GOT3 (cell line): ENCODE data around the gene PTGR1.
"Not testable (repeated sequence)": the region's sequence is repeated elsewhere in the genome, so short reads cannot be mapped to it uniquely, and the experiment has no call there.

Experiments used
- DNase-seq: peaks from one replicate; lab custom pipeline; 2025; ENCODE audit warnings: mixed read lengths; lab: John Stamatoyannopoulos, UW

PTGR1 gene

GRCh38 chr9:111599092-111599954, at the start of gene PTGR1:
Gene PTGR1 (minus strand): TSS chr9:111599647. CDS start chr9:111597422, 2,225 bp downstream.
- DNase-seq, result no peak

- no peak for DNase-seq
Measured at GRCh38 chr9:111649016-111649415, 49.6 kb upstream of the PTGR1 start.

GRCh38 chr9:111648066-111648465, 48.6 kb upstream of the PTGR1 start:
- DNase-seq, result no peak

DNA sequence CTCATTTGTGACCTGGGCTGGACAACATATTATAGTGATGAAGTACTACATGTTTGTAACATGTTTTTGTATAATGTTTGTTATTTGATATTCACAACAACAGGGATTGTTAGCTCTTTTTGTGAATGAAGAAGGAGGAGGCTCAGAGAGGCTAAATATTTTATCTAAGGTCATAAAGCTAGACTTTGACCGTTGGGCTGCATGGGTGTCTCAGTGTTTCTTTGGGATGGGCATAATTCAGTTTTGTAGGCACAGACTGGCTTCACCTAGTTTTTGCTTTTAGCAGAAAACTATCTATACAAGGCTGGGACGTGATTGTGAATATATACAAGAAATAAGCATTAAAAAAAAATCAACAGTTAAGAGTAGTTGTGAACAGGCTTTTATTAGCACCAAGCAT, 47.0 kb upstream of the PTGR1 start:
- DNase-seq, result no peak

DNA sequence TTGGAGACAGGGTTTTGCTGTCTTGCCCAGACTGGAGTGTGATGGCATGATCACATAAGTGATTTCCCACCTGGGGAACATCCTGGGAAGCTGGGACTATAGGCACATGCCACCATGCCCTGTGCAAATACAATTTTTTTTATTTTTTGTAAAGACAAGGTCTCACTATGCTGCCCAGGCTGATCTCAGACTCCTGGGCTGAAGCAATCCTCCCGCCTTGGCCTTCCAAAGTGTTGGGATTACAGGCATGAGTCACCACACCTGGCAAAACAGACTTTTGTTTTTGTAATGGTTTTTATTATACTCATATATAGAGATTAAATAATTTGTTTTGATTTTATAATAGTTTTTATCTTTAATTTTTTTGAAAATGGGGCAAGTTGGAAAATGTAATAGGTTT, 46.4 kb upstream of the PTGR1 start:
- DNase-seq, result no peak

DNA sequence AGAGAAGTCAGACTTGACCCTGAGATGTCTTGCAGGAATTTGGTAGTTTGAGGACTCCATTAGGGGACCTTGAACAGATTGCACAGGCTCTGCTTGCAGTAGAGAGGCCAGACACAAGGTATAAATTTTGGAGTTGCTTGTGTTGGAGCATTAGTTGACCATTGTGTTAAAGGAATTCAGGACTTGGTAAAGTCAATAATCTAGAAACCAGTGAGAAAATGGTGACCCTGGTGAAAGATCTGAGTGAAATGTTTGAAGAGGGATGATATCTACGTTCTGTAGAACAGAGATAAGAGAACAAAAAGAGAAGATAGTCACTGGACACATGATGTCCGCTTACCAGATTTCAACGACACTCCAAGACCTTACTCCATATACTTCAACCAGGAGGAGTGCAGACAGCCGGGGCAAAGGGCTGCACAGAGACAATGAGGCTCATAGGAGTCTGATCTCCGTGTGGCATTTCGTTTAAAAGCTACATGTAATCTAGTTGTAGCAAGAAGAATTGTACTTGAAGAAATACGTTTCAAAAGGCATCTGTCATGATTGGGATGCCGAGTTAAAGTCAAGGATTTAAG, 44.8 kb upstream of the PTGR1 start:
- DNase-seq, result no peak

GRCh38 chr9:111637421-111637950, 38.0 kb upstream of the PTGR1 start:
- no peak for DNase-seq

DNA sequence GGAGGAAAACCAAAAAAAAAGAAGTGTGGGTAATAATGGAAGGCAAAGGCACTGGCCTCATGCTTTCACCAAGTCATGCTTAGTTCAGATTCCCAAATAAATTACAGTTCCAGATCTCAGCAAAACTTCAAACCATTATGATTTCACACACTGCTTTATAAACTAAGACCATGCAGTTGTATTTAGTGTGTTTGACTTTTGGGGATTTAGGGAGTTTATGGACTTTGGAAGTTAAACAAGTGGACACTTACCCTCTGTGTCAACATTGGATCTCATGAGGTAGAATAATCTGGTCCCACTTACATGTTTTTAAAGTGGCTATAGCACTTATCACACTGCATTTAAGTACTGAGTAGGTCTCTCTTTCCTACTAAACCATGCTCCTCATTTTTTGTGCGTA, 35.4 kb upstream of the PTGR1 start:
- no peak for DNase-seq

- no peak for DNase-seq
Measured at GRCh38 chr9:111633389-111633736, 33.9 kb upstream of the PTGR1 start.

GRCh38 chr9:111632695-111633388, 33.4 kb upstream of the PTGR1 start:
- no peak for DNase-seq

DNA sequence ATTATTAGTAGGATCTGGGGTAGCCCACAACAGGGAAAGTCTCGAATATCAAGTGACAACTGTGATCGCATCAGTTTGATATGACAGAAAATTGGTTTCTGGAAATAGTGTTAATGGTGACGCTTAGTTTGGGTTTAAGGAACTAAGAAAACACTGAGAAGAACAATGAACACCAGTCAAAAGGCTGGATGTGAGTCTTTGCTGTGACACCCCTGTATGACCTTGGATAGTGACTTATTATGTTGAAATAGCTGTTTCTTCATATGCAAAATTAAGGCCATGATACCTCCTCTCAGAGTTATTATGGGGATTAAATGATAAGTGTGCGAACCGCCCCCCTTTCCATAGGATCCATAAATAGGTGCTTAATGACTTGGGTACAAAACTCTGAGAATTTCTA, 32.6 kb upstream of the PTGR1 start:
- DNase-seq, result no peak

GRCh38 chr9:111631214-111631971, 31.9 kb upstream of the PTGR1 start, which contains the start of gene DNAJC25:
Gene DNAJC25 (plus strand): TSS chr9:111631334. CDS start chr9:111631408, 74 bp downstream.
- peak; percentile 52 for DNase-seq

- DNase-seq, result no peak
Measured at GRCh38 chr9:111630964-111631213, 31.4 kb upstream of the PTGR1 start.

- no peak for DNase-seq
Measured at GRCh38 chr9:111630182-111630963, 30.9 kb upstream of the PTGR1 start.

DNA sequence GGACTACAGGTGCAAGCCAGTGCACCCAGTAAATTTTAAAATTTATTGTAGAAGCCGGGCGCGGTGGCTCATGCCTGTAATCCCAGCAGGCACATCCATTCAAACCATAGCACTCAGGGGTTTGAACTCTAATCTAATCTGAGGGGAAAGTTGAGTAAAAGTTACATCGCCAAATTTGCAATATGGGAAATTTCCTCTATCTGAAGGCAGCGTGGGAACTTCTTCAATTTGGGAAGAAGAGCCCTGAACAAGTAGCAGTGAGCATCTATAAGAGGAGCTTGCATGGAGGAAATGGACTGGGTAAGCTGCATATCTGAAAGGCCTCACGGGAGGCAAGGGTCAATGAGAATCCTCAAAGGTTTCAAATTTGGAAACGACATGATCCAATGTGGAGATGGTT, 29.0 kb upstream of the PTGR1 start:
- DNase-seq, result no peak

DNA sequence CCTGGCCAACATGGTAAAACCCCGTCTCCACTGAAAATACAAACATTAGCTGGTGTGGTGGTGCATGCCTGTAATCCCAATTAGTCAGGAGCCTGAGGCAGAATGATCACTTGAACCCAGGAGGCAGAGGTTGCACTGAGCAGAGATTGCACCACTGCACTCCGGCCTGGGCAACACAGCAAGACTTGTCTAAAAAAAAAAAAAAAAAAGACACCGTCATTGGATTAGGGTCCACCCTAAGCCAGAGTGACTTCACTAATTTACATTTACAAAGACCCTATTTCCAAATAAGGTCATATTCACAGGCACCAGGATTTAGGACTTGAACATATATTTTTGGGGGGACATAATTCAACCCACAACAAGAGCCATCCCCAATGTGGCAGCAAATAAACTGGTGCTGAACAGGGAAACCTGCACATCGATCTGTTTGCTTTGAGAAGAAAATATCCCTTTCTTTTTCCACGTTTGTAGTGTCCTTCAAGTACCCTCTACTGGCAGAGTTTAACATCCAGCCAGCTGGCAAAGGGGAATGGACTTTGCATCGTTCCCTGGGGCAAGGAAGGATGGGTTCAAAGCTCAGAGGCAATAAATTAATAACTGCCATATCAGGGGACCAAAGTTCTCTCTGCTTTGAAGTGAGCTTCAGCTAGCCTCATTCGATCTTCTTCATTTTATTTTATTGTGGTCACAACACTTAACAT, 28.0 kb upstream of the PTGR1 start:
- DNase-seq, result no peak

DNA sequence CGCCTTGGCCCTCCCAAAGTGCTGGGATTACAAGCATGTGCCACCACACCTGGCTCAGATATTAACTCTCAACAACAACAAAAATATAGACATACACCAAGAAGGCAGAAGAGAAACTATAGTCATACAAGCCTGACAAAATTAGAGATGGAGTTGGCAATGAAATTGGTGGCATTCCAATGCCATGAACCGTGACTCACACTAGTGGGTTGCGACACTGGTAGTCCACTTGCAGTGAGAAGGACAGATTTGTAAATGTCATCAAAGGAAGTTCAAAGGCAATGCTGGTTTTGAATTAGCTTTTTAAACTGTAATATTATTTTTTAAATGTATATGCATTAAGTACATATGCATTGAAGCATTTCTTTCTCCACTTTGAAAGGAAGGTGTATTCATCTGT, 23.2 kb upstream of the PTGR1 start:
- DNase-seq, result no peak

GRCh38 chr9:111621895-111622480, 22.5 kb upstream of the PTGR1 start:
- no peak for DNase-seq

DNA sequence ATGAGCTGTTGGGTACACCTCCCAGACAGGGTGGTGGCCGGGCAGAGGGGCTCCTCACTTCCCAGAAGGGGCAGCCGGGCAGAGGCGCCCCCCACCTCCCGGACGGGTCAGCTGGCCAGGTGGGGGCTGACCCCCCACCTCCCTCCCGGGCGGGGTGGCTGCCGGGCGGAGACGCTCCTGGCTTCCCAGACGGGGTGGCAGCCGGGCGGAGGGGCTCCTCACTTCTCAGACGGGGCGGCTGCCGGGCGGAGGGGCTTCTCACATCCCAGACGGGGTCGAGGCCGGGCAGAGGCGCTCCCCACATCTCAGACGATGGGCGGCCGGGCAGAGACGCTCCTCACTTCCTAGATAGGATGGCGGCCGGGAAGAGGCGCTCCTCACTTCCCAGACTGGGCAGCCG, 17.9 kb upstream of the PTGR1 start:
- not testable (repeated sequence) for DNase-seq

- DNase-seq, result no peak
Measured at GRCh38 chr9:111615928-111616327, 16.5 kb upstream of the PTGR1 start.
